SK-N-SH (cell line): Measurements from ENCODE around the gene ACTRT1. TPM values are rescaled to one million over a fixed set of nuclear protein-coding genes. Genes with fewer than 3 reads are reported as not detected.

ENCODE experiments used
- CTCF ChIP-seq: fragments of 200-600 bp; sonication (generic); IDR thresholded peaks from 2 replicates; pipeline ENCODE4 v1.6.1; 2017; ENCODE audit warnings: antibody characterized with exemption, mild to moderate bottlenecking, moderate library complexity
- FOXM1 ChIP-seq: IDR thresholded peaks from 2 replicates; pipeline ENCODE4 v1.4.0; 2012; ENCODE audit warnings: low read depth, mild to moderate bottlenecking
- GABPA ChIP-seq: IDR thresholded peaks from 2 replicates; pipeline ENCODE4 v1.4.0; 2012; ENCODE audit warnings: low read depth, mild to moderate bottlenecking
- MXI1 ChIP-seq: IDR thresholded peaks from 2 replicates; pipeline ENCODE4 v1.6.1; 2012; ENCODE audit warnings: mild to moderate bottlenecking, low read depth, low read length, improper control_type of control experiment
- NFIC ChIP-seq: IDR thresholded peaks from 2 replicates; pipeline ENCODE4 v1.4.0; 2012; ENCODE audit warnings: borderline replicate concordance
- RAD21 ChIP-seq: IDR thresholded peaks from 2 replicates; pipeline ENCODE4 v1.6.1; 2012; ENCODE audit warnings: mild to moderate bottlenecking, low read length
- SMC3 ChIP-seq: IDR thresholded peaks from 2 replicates; pipeline ENCODE4 v1.6.1; 2012; ENCODE audit warnings: low read depth, low read length, improper control_type of control experiment
- ZBTB33 ChIP-seq: IDR thresholded peaks from 2 replicates; pipeline ENCODE4 v1.4.0; 2012; ENCODE audit warnings: low read depth, borderline replicate concordance
- polyA plus RNA-seq, 3 experiments: library from polyadenylated mRNA; depleted of rRNA; stranded (reverse); fragments of >200 nt; gene quantifications; 2 replicates each; pipeline ENCODE4 v1.2.3, GENCODE V29; 2012
- TF ChIP-seq, protein P1 (sequence below): IDR thresholded peaks from 2 replicates; pipeline ENCODE4 v1.4.0; 2012; ENCODE audit warnings: low read depth, borderline replicate concordance

Gene ACTRT1
- polyA plus RNA-seq, 1 of the 3 experiments (the other 2 are of a cell fraction) = not detected

DNA sequence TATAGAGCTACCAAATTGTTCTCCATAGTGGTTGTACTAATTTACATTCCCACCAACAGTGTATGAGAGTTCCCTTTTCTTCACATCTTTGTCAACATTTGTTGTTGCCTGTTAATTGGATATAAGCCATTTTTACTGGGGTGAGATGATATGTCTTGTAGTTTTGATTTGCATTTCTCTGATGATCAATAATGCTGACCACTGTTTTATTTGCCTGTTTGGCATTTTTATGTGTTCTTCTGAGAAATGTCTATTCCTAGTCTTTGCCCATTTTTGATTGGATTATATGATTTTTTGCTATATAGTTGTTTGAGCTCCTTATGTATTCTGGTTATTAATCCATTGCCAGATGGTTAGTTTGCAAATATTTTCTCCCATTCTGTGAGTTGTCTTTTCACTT is 44.3 kb downstream of the ACTRT1 start (continued):
- no peak for TF ChIP-seq ZBTB33
- no peak for TF ChIP-seq NFIC
- TF ChIP-seq FOXM1 = no peak
- no peak for TF ChIP-seq GABPA
- TF ChIP-seq SMC3 = no peak
- no peak for TF ChIP-seq CTCF
- TF ChIP-seq RAD21 = no peak
- no peak for TF ChIP-seq MXI1
- TF ChIP-seq, protein P1, sequence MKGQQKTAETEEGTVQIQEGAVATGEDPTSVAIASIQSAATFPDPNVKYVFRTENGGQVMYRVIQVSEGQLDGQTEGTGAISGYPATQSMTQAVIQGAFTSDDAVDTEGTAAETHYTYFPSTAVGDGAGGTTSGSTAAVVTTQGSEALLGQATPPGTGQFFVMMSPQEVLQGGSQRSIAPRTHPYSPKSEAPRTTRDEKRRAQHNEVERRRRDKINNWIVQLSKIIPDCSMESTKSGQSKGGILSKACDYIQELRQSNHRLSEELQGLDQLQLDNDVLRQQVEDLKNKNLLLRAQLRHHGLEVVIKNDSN = no peak
